A673 (cell line): Measurements from ENCODE around the gene SRRD. TPM values are rescaled to one million over a fixed set of nuclear protein-coding genes. Genes with fewer than 3 reads are reported as not detected.

Source experiments
- BruUV-seq: library from RNA; stranded (reverse); fragments of 400-500 nt; replicated peaks from 2 replicates; lab custom pipeline; 2021; lab: Mats Ljungman, UMichigan
- CTCF ChIA-PET: fragments of 300-600 bp; sonication (Branson Sonifier 250); formaldehyde crosslinking; loops from one replicate; lab custom pipeline; 2022; ENCODE audit warnings: antibody characterized with exemption; lab: Charles Lee
- POLR2A ChIA-PET: fragments of 300-600 bp; sonication (Branson Sonifier 250); formaldehyde crosslinking; loops from one replicate; lab custom pipeline; 2022; ENCODE audit warnings: antibody characterized with exemption; ENCODE audit not compliant: low non-redundant PET; lab: Charles Lee
- DNase-seq: peaks from one replicate; pipeline ENCODE4 v3.0.0-alpha.2; 2015; ENCODE audit warnings: low spot score
- H3K27ac ChIP-seq: fragments of 200-600 bp; sonication (generic); 2 replicates; pipeline ENCODE4 v1.5.1; 2016; ENCODE audit warnings: mixed run types, low read depth, mild to moderate bottlenecking, mixed read lengths, antibody characterized with exemption, low read length; ENCODE audit not compliant: poor library complexity, severe bottlenecking
- H3K27me3 ChIP-seq: fragments of 200-600 bp; sonication (generic); replicated peaks from 2 replicates; pipeline ENCODE4 v1.6.1; 2017; ENCODE audit warnings: mixed run types, low read depth, mild to moderate bottlenecking, mixed read lengths, antibody characterized with exemption, low read length; ENCODE audit not compliant: insufficient read depth, poor library complexity
- H3K36me3 ChIP-seq: fragments of 200-600 bp; sonication (generic); 2 replicates; pipeline ENCODE4 v1.6.1; 2016; ENCODE audit warnings: mixed run types, mild to moderate bottlenecking, mixed read lengths, antibody characterized with exemption, low read length; ENCODE audit not compliant: insufficient read depth, poor library complexity, severe bottlenecking
- H3K4me1 ChIP-seq: fragments of 200-600 bp; sonication (generic); 2 replicates; pipeline ENCODE4 v1.6.1; 2017; ENCODE audit warnings: mixed run types, mild to moderate bottlenecking, mixed read lengths, antibody characterized with exemption, low read length; ENCODE audit not compliant: insufficient read depth, poor library complexity, severe bottlenecking
- H3K4me3 ChIP-seq: fragments of 200-600 bp; sonication (generic); 2 replicates; pipeline ENCODE4 v1.5.1; 2016; ENCODE audit warnings: low read depth, mixed run types, mild to moderate bottlenecking, mixed read lengths, low read length; ENCODE audit not compliant: poor library complexity, severe bottlenecking
- H3K9me3 ChIP-seq: fragments of 200-600 bp; sonication (generic); 2 replicates; pipeline ENCODE4 v1.6.1; 2016; ENCODE audit warnings: mixed run types, low read depth, mild to moderate bottlenecking, mixed read lengths, antibody characterized with exemption, low read length; ENCODE audit not compliant: poor library complexity, severe bottlenecking
- CTCF ChIP-seq: fragments of 300-800, 200-600 bp; sonication (generic); conservative IDR thresholded peaks from 2 replicates; pipeline ENCODE4 v1.5.1; 2017; ENCODE audit warnings: low read depth, mild to moderate bottlenecking, antibody characterized with exemption, low read length, moderate library complexity, mixed read lengths
- EZH2 ChIP-seq: fragments of 200-600 bp; sonication (generic); IDR thresholded peaks from 2 replicates; pipeline ENCODE4 v1.6.1; 2017; ENCODE audit warnings: borderline replicate concordance, low read depth, mild to moderate bottlenecking, mixed read lengths, antibody characterized with exemption, low read length; ENCODE audit not compliant: poor library complexity, severe bottlenecking
- intact Hi-C: fragments of 100-400 bp; cut with micrococcal nuclease; formaldehyde crosslinking; loops from one replicate; pipeline ENCODE4 v1.10.0; 2022; ENCODE audit not compliant: unreplicated experiment
- total RNA-seq: library from RNA; stranded (reverse); gene quantifications from 2 replicates; pipeline ENCODE4 v1.2.3, GENCODE V29; 2021

Gene SRRD
- total RNA-seq, 1 experiment from 2014 or later = 28.8 TPM

DNA sequence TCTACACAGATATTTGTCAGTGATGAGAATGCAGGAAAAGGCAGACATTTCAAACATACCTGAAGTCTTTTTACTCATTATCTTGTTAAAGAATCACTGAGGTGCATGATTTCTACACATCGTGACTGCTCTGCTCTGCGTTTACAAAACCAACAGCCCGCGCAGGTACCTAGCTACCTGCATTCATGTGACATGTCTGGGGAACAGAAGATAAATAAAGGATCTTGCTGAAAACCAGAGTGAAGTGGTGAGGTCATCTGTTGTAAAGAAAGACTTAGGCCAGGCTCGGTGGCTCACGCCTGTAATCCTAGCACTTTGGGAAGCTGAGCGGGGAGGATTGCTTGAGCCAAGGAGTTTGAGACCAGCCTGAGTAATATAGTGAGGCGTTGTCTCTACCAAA is 38.9 kb upstream of the SRRD start:
- no peaks in the 10 kb centered on the region for H3K27me3 ChIP-seq
- H3K4me1 ChIP-seq = no peaks in the 10 kb centered on the region
- H3K36me3 ChIP-seq = no peaks in the 10 kb centered on the region
- no peak overlapping the region for H3K4me3 ChIP-seq
- no TSS peak for BruUV-seq
- intact Hi-C loops = no loop called here
- ChIA-PET POLR2A (no interaction called here), CTCF (no interaction called here)
- no peaks in the 10 kb centered on the region for H3K9me3 ChIP-seq
- H3K27ac ChIP-seq = no peak overlapping the region
- TF ChIP-seq EZH2 (no peak), CTCF (no peak)
- no peak for DNase-seq

GRCh38 chr22:26445577-26446275 is 38.0 kb upstream of the SRRD start:
- ChIA-PET POLR2A (interaction anchor here (0.5 kb wide), 1 partner anchor 24 kb away, joined by 4 read pairs; no protein-coding TSS in a partner anchor), CTCF (no interaction called here)
- Histone ChIP-seq H3K4me1 (peaks cover 8% of the 10 kb centered on the region), H3K27me3 (no peaks in the 10 kb centered on the region), H3K4me3 (no peak overlapping the region), H3K36me3 (no peaks in the 10 kb centered on the region), H3K9me3 (no peaks in the 10 kb centered on the region), H3K27ac (no peak overlapping the region)
- intact Hi-C loops = no loop called here
- TF ChIP-seq EZH2 (no peak), CTCF (no peak)
- DNase-seq = no peak
- no TSS peak for BruUV-seq

DNA sequence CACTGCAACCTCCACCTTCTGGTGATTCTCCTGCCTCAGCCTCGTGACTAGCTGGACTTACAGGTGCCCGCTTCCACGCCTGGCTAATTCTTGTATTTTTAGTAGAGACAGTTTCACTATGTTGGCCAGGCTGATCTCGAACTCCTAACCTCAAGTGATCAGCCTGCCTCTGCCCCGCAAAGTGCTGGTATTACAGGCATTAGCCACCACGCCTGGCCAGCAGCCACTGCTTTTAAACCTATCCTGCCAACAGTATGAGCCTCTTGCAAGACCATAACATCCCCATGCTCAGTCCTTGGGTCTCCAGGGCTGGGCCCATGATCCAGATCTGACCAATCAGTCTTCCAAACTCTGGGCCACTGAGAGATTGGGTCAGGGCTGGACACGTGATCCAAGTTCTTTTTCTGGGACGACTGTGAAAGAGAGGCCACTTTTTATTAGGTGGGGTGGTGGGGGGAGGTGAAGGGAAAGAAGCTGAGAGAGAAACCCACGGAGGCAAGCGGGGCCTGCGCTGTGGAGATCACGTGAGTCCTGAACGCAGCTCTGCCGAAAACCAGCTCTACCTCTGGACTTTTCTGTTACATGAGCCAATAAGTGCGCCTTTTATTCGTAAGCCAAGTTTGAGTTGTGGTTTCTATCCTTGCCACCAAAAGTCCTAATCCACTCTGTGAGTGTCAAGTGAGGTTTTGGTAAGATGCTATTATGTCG is 36.7 kb upstream of the SRRD start:
- CTCF ChIA-PET = no interaction called here
- BruUV-seq = no TSS peak
- intact Hi-C loops = no loop called here
- POLR2A ChIA-PET = no interaction called here
- Histone ChIP-seq H3K9me3 (no peaks in the 10 kb centered on the region), H3K36me3 (peaks cover 8% of the 10 kb centered on the region), H3K27me3 (no peaks in the 10 kb centered on the region), H3K27ac (no peak overlapping the region), H3K4me3 (no peak overlapping the region), H3K4me1 (peaks cover 11% of the 10 kb centered on the region)
- DNase-seq = no peak
- TF ChIP-seq EZH2 = no peak
- TF ChIP-seq CTCF = no peak
